Natural killer cell treated with Interleukin-12 subunit alpha and Interleukin-12 subunit beta and Interleukin-15 and Interleukin-18, amount 100 ng/mL, for 72 hours (primary cell): Measurements from ENCODE around the gene MROH2B. TPM values are rescaled to one million over a fixed set of nuclear protein-coding genes. Genes with fewer than 3 reads are reported as not detected.
"Not testable (repeated sequence)": the region's sequence is repeated elsewhere in the genome, so short reads cannot be mapped to it uniquely, and the experiment has no call there.

Source experiments
- ATAC-seq, 2 donors: fragments of 150-1000 bp; cut with Tn5 transposase in 1 of 2; sonication (Bioruptor Pico), chemical (Tn5 transposase) in 1 of 2; 2 replicates each; pipeline ENCODE4 v1.10.0; 2021
- DNase-seq: peaks from one replicate; pipeline ENCODE4 v3.0.0; 2022; ENCODE audit warnings: low spot score
- H3K27ac Mint-ChIP-seq, 2 donors: 1 replicate in 1 of 2; 2 replicates in 1 of 2; pipeline ENCODE4 v1.8.0; 2022; ENCODE audit warnings: mixed read lengths in 2 of 2, mild to moderate bottlenecking in 1 of 2, moderate library complexity in 1 of 2
- H3K27me3 Mint-ChIP-seq, 2 donors: 1 replicate in 1 of 2; 2 replicates in 1 of 2; pipeline ENCODE4 v1.8.0; 2022; ENCODE audit warnings: mixed read lengths in 2 of 2
- H3K36me3 Mint-ChIP-seq: one replicate; pipeline ENCODE4 v1.8.0; 2022; ENCODE audit warnings: mixed read lengths
- H3K4me1 Mint-ChIP-seq, 2 donors: 1 replicate in 1 of 2; 2 replicates in 1 of 2; pipeline ENCODE4 v1.8.0; 2022; ENCODE audit warnings: low read depth in 2 of 2, mixed read lengths in 2 of 2, mild to moderate bottlenecking in 1 of 2
- H3K4me3 Mint-ChIP-seq: one replicate; pipeline ENCODE4 v1.8.0; 2022; ENCODE audit warnings: mixed read lengths
- H3K9me3 Mint-ChIP-seq: 2 replicates; pipeline ENCODE4 v1.8.0; 2022; ENCODE audit warnings: mixed read lengths
- total RNA-seq, 2 donors: library from RNA; stranded (reverse); gene quantifications; one replicate each; pipeline ENCODE4 v1.2.3, GENCODE V29; 2022

The MROH2B gene
- total RNA-seq, 2 donors from 2014 or later = not detected

GRCh38 chr5:41067714-41068568, 3.2 kb downstream of the MROH2B start:
- H3K36me3 Mint-ChIP-seq = no peaks in the 10 kb centered on the region
- DNase-seq (no peak), ATAC-seq (no peak)
- no peak overlapping the region for H3K4me3 Mint-ChIP-seq
- no peaks in the 10 kb centered on the region for H3K9me3 Mint-ChIP-seq
- H3K27me3 Mint-ChIP-seq = no peaks in the 10 kb centered on the region
- no peak overlapping the region for H3K27ac Mint-ChIP-seq
- H3K4me1 Mint-ChIP-seq = no peaks in the 10 kb centered on the region

- Mint-ChIP-seq H3K4me1 (no peaks in the 10 kb centered on the region), H3K27me3 (no peaks in the 10 kb centered on the region), H3K4me3 (no peak overlapping the region), H3K9me3 (no peaks in the 10 kb centered on the region), H3K27ac (no peak overlapping the region), H3K36me3 (no peaks in the 10 kb centered on the region)
- DNase-seq = no peak
- no peak for ATAC-seq
These were observed 5.3 kb downstream of the MROH2B start for GRCh38 chr5:41065691-41066335.

- Mint-ChIP-seq H3K9me3 (peaks cover 17% of the 10 kb centered on the region), H3K4me3 (no peak overlapping the region), H3K27me3 (peaks cover 0 to 19% of the 10 kb centered on the region in 2 donors), H3K4me1 (no peaks in the 10 kb centered on the region), H3K27ac (no peak overlapping the region), H3K36me3 (no peaks in the 10 kb centered on the region)
- no peak for DNase-seq
- ATAC-seq = no peak
These were observed 13.2 kb downstream of the MROH2B start for GRCh38 chr5:41057940-41058339.

GRCh38 chr5:41057231-41057630, 13.9 kb downstream of the MROH2B start:
- ATAC-seq (no peak), DNase-seq (no peak)
- Mint-ChIP-seq H3K4me1 (no peaks in the 10 kb centered on the region), H3K27me3 (peaks cover 0 to 19% of the 10 kb centered on the region in 2 donors), H3K36me3 (no peaks in the 10 kb centered on the region), H3K4me3 (no peak overlapping the region), H3K27ac (no peak overlapping the region), H3K9me3 (peaks cover 17% of the 10 kb centered on the region)

- peaks cover 7% of the 10 kb centered on the region for H3K9me3 Mint-ChIP-seq
- no peaks in the 10 kb centered on the region for H3K4me1 Mint-ChIP-seq
- no peak for DNase-seq
- H3K4me3 Mint-ChIP-seq = no peak overlapping the region
- H3K27ac Mint-ChIP-seq = no peak overlapping the region
- H3K36me3 Mint-ChIP-seq = no peaks in the 10 kb centered on the region
- no peaks in the 10 kb centered on the region for H3K27me3 Mint-ChIP-seq
- ATAC-seq = no peak
These were observed 22.2 kb downstream of the MROH2B start for GRCh38 chr5:41048986-41049385.

GRCh38 chr5:41043109-41043747, 27.9 kb downstream of the MROH2B start:
- no peak overlapping the region for H3K27ac Mint-ChIP-seq
- DNase-seq (no peak), ATAC-seq (no peak)
- no peaks in the 10 kb centered on the region for H3K36me3 Mint-ChIP-seq
- H3K27me3 Mint-ChIP-seq = no peaks in the 10 kb centered on the region
- no peak overlapping the region for H3K4me3 Mint-ChIP-seq
- peaks cover 7% of the 10 kb centered on the region for H3K9me3 Mint-ChIP-seq
- no peaks in the 10 kb centered on the region for H3K4me1 Mint-ChIP-seq

- no peak for ATAC-seq
- H3K4me3 Mint-ChIP-seq = no peak overlapping the region
- H3K27ac Mint-ChIP-seq = no peak overlapping the region
- H3K9me3 Mint-ChIP-seq = peaks cover 8% of the 10 kb centered on the region
- no peaks in the 10 kb centered on the region for H3K36me3 Mint-ChIP-seq
- DNase-seq = no peak
- H3K4me1 Mint-ChIP-seq = no peaks in the 10 kb centered on the region
- no peaks in the 10 kb centered on the region for H3K27me3 Mint-ChIP-seq
These were observed 38.2 kb downstream of the MROH2B start for GRCh38 chr5:41032973-41033372.

- H3K4me3 Mint-ChIP-seq, H3K27ac Mint-ChIP-seq, H3K4me1 Mint-ChIP-seq, H3K27me3 Mint-ChIP-seq, DNase-seq, ATAC-seq, H3K36me3 Mint-ChIP-seq: not testable (repeated sequence)
- H3K9me3 Mint-ChIP-seq = peaks cover 11% of the 10 kb centered on the region
These were observed 48.5 kb downstream of the MROH2B start for GRCh38 chr5:41022600-41022999.

GRCh38 chr5:41012318-41012717, 58.8 kb downstream of the MROH2B start:
- Mint-ChIP-seq H3K4me1 (no peaks in the 10 kb centered on the region), H3K4me3 (no peak overlapping the region), H3K27me3 (peaks cover 0 to 2% of the 10 kb centered on the region in 2 donors), H3K36me3 (no peaks in the 10 kb centered on the region), H3K9me3 (peaks cover 5% of the 10 kb centered on the region), H3K27ac (no peak overlapping the region)
- DNase-seq (no peak), ATAC-seq (no peak)

- DNase-seq (no peak), ATAC-seq (no peak)
- H3K36me3 Mint-ChIP-seq = no peaks in the 10 kb centered on the region
- H3K4me3 Mint-ChIP-seq = no peak overlapping the region
- H3K4me1 Mint-ChIP-seq = no peaks in the 10 kb centered on the region
- H3K27me3 Mint-ChIP-seq = peaks cover 0 to 2% of the 10 kb centered on the region in 2 donors
- H3K27ac Mint-ChIP-seq = no peak overlapping the region
- peaks cover 9% of the 10 kb centered on the region for H3K9me3 Mint-ChIP-seq
These were observed 60.6 kb downstream of the MROH2B start for GRCh38 chr5:41010572-41010971.

- DNase-seq (no peak), ATAC-seq (no peak)
- Mint-ChIP-seq H3K9me3 (peaks cover 9% of the 10 kb centered on the region), H3K36me3 (no peaks in the 10 kb centered on the region), H3K27ac (no peak overlapping the region), H3K27me3 (no peaks in the 10 kb centered on the region), H3K4me1 (no peaks in the 10 kb centered on the region), H3K4me3 (no peak overlapping the region)
These were observed 61.9 kb downstream of the MROH2B start for GRCh38 chr5:41009232-41009631.

GRCh38 chr5:41004931-41005330, 66.2 kb downstream of the MROH2B start:
- no peak overlapping the region for H3K27ac Mint-ChIP-seq
- ATAC-seq = no peak

GRCh38 chr5:41003670-41004376, 67.3 kb downstream of the MROH2B start:
- Mint-ChIP-seq H3K27ac (no peak overlapping the region), H3K27me3 (peaks cover 2 to 7% of the 10 kb centered on the region in 2 donors), H3K9me3 (peaks cover 4% of the 10 kb centered on the region), H3K4me3 (no peak overlapping the region), H3K4me1 (no peaks in the 10 kb centered on the region), H3K36me3 (no peaks in the 10 kb centered on the region)
- DNase-seq (no peak), ATAC-seq (no peak)

More at GRCh38 chr5:41004931-41005330, 66.2 kb downstream of the MROH2B start:
- Mint-ChIP-seq H3K4me1 (no peaks in the 10 kb centered on the region), H3K4me3 (no peak overlapping the region), H3K27me3 (no peaks in the 10 kb centered on the region), H3K9me3 (peaks cover 4% of the 10 kb centered on the region), H3K36me3 (no peaks in the 10 kb centered on the region)
- DNase-seq = no peak
